GM12873 (cell line): ENCODE measurements around the gene TIMD4.
A peak's percentile ranks its signal among the peaks of the same experiment; 100 is the strongest.

Experiments used
- TF ChIP-seq, protein P1 (sequence below): IDR thresholded peaks from 2 replicates; pipeline ENCODE4 v1.5.1; 2012; ENCODE audit warnings: low read depth, mild to moderate bottlenecking, moderate library complexity, low read length, control low read depth; ENCODE audit not compliant: insufficient read depth; ENCODE audit errors: missing control alignments

The TIMD4 gene

DNA sequence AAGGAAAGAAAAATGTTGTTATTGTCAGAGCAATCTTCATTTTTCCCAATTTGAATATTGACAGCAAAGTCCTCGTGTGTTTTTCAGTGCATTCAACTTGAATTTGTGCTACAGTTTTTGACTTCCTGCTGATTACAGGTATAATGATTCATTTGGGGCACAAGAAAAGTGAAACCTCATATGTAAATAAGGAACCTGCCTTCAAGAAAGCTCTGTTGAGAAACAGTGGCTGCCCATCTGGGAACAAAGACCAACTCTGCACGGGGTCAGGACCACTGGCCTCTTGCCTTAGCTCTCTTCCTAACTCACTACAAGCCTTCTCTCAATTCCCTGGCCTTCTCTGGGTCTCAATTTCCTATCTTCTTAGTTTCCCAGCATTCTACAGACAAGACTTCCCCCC is 21.0 kb downstream of the TIMD4 start:
- TF ChIP-seq, protein P1, sequence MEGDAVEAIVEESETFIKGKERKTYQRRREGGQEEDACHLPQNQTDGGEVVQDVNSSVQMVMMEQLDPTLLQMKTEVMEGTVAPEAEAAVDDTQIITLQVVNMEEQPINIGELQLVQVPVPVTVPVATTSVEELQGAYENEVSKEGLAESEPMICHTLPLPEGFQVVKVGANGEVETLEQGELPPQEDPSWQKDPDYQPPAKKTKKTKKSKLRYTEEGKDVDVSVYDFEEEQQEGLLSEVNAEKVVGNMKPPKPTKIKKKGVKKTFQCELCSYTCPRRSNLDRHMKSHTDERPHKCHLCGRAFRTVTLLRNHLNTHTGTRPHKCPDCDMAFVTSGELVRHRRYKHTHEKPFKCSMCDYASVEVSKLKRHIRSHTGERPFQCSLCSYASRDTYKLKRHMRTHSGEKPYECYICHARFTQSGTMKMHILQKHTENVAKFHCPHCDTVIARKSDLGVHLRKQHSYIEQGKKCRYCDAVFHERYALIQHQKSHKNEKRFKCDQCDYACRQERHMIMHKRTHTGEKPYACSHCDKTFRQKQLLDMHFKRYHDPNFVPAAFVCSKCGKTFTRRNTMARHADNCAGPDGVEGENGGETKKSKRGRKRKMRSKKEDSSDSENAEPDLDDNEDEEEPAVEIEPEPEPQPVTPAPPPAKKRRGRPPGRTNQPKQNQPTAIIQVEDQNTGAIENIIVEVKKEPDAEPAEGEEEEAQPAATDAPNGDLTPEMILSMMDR = no peak

DNA sequence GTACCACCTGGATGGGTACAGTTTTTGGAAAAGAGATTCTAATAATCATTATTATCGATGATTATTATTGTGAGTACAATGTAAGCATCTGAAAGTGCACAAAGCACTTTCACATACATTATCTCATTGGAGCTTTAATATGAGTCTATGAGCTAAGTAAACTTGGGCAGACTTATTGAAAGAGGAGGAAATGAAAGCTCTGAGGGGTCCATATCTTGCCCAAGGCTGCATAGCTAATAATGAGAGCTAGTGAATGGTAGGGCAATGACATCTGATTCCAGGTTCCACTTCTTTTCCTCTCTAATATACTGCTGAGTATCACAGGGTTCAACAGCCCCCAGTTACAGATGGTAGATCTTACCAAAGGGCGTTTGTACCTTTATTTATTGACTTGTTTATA is 26.1 kb downstream of the TIMD4 start:
- TF ChIP-seq, protein P1 = no peak

DNA sequence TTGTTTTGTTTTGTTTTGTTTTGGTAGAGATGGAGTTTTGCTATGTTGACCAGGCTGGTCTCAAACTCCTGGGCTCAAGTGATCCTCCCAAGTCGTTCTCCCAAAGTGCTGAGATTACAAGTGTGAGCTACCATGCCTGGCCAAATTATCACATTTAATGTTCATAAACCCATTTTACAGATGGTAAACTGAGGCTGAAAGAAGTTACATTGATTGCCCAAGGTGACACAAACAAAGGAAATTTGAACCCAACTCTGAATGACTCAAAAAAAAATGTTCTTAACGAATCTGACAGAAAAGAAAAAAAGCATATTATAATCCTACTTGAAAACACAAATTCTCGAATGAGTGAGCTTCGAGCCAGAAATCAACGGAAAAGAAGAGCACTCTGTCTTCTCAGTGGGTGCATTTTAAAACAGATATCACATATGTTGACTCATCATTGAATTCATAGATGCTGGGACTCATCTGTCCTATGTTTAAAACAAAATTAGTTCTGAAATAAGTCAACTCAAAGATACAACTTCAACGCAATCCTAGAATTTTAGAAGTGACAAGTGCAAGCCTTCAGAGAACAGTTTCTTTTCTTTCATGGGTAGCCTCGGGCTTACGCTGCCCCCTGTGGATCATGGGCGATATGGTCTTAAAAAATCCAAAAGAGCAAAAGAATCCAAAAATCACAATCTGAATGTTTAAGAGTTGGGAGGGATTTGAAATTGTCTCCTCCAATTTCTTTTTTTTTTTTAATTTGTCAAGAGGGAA is 28.4 kb downstream of the TIMD4 start:
- TF ChIP-seq, protein P1 = peak; percentile 71

DNA sequence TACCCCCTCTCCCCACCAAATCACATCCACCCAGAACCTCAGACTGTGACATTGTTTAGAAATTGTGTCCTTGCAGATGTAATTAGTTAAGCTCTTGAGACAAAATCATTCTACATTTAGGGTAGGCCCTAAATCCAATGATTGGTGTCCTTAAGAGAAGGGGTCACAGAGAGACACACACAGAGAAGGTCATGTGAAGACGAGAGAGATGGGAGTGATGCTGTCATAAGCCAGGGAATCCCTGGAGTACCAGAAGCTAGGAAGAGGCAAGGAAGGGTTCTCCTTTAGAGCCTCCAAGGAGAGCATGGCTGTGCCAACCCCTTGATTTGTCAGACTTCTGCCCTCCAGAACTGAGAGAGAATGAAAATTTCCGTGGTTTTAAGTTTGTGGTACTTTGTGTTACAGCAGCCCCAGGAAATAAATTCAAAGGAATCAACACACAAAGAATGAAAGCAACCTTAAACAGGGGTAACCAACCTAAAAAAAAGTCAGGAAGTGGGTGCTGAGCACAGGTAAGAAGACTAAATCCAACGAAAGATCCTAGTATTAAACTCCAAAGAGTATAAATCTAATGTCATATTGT is 33.6 kb downstream of the TIMD4 start:
- TF ChIP-seq, protein P1 = no peak

DNA sequence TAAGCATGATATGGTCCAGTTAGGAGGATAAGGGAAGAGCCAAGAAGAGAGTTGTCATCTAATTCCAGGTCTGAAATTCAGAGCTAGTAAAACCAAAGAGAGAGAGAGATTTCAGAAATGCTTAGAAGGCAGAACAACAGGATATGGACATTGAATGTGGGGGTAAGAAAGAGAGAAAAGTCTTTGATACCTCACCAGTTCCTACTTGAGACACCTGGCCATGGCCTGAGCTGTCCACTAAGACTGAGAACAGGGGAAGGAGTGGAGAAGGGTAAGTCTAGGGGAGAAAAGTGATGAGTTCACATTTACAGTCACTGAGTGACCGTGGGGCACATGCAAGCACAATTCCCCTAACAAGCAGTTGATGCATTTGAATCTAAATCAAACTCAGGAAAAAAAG is 35.5 kb downstream of the TIMD4 start:
- TF ChIP-seq, protein P1 = no peak

DNA sequence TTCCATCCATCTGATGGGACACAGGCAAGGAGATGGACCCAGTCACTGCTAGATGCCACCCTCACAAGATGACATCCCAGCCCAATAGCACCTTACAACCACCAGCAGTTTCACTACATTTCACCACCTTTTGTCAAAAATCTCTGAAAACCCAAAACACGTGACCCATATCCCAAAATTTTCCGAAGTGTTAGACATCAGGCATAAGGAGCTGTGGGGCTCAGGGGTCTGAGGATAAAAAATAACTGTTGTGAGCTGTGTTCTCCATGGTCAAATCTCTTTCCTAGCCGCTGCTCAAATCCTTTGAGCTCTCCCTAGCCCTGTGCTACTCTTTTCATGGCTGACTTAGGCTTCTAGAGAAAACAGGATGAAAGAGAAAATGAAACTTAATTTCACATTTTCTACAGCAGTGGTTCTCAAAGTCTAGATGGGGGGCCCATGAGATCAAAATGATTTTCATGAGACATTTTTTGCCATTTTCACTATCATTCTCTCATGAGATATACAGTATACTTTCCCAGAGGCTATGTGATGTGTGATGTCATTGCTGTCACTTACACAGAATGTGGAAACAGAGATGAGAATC is 40.7 kb downstream of the TIMD4 start:
- TF ChIP-seq, protein P1 = no peak

DNA sequence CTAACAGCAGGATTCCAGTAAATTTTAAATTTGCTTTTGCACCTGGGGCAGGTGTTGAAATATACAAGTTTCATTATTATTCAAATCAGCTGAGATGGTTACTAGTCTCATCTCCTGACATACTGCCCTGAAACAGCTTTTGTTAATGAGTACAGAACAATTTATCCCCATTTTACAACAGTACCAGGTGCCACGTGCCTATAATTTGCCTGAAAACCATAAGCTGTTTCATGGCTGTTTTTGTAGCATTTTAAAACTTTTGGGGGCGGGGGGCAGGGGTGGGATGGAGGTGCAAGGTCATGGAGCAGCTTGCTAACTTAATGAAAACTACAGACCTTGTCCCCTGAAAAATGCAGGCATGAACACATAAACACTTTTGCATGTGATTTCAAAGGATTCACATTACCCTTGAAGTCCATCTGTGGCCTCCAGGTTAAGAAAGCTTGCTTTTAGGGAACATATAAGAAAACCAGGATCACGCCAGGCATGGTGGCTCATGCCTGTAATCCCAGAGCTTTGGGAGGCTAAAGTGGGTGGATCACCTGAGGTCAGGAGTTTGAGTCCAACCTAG is 42.1 kb downstream of the TIMD4 start:
- TF ChIP-seq, protein P1 = no peak
